GM12801 (cell line): ENCODE results near the gene ERMARD.

Source experiments
- CTCF ChIP-seq: IDR thresholded peaks from one replicate; pipeline ENCODE4 v1.5.1; 2011; ENCODE audit warnings: control low read depth; ENCODE audit not compliant: insufficient read length; ENCODE audit errors: extremely low read depth

ERMARD gene

GRCh38 chr6:169786349-169786748, 34.9 kb downstream of the ERMARD start:
- TF ChIP-seq CTCF, result no peak

- TF ChIP-seq CTCF, result no peak
Measured at GRCh38 chr6:169787797-169788196, 36.4 kb downstream of the ERMARD start.

GRCh38 chr6:169788809-169789145, 37.4 kb downstream of the ERMARD start:
- no peak for TF ChIP-seq CTCF

GRCh38 chr6:169789146-169789943, 37.9 kb downstream of the ERMARD start:
- no peak for TF ChIP-seq CTCF

GRCh38 chr6:169789944-169790927, 38.8 kb downstream of the ERMARD start:
- TF ChIP-seq CTCF, result no peak

- no peak for TF ChIP-seq CTCF
Measured at GRCh38 chr6:169791721-169792131, 40.3 kb downstream of the ERMARD start.

- no peak for TF ChIP-seq CTCF
Measured at GRCh38 chr6:169792306-169793015, 41.0 kb downstream of the ERMARD start.
